K562 (cell line): ENCODE measurements around the gene CADM2. TPM values are rescaled to one million over a fixed set of nuclear protein-coding genes. Genes with fewer than 3 reads are reported as not detected.

Experiments used
- ARHGAP35 ChIP-seq: fragments of 450-650 bp; IDR thresholded peaks from 2 replicates; pipeline ENCODE4 v1.6.1; 2018; ENCODE audit not compliant: partially characterized antibody
- GTF2F1 ChIP-seq: IDR thresholded peaks from 2 replicates; pipeline ENCODE4 v1.6.1; 2011; ENCODE audit warnings: low read depth, low read length, improper control_type of control experiment
- KLF6 ChIP-seq: fragments of 250-450 bp; sonication (Bioruptor Pico); IDR thresholded peaks from 2 replicates; pipeline ENCODE4 v1.4.0; 2020; ENCODE audit warnings: mild to moderate bottlenecking, moderate library complexity, borderline replicate concordance
- ZMIZ1 ChIP-seq, 2 experiments: fragments of 150-350 bp in 1 of 2; IDR thresholded peaks; 2 replicates each; pipeline ENCODE4 v1.6.1; 2012 to 2016; ENCODE audit warnings: low read depth in 2 of 2, low read length in 2 of 2, mild to moderate bottlenecking in 1 of 2, moderate library complexity in 1 of 2
- polyA plus RNA-seq, 8 experiments: library from polyadenylated mRNA; depleted of rRNA in 4 of 8; stranded (reverse) in 5 of 8; unstranded in 3 of 8; fragments of >200 nt; fragmentation: Nextera tagmentation in 2 of 8; fragmentation: Illumina TruSeq in 1 of 8; extraction: Ambion mirVana in 2 of 8; extraction: Trizol in 1 of 8; gene quantifications; 2 replicates each; pipeline versions ENCODE4 v1.2.1 to v1.2.3, GENCODE V29; 2011 to 2014; ENCODE audit warnings: inconsistent platforms in 1 of 8, missing spikeins in 1 of 8
- total RNA-seq, 7 experiments: library from RNA; depleted of rRNA in 6 of 7; stranded (reverse); fragments of >200 nt in 6 of 7; fragmentation: Illumina TruSeq in 2 of 7; extraction: Trizol in 2 of 7; gene quantifications; 2 replicates each; pipeline versions ENCODE4 v1.2.1 to v1.2.3, GENCODE V29; 2011 to 2021; ENCODE audit warnings: low replicate concordance in 1 of 7
- TF ChIP-seq, protein P1 (sequence below), 2 experiments: fragments of 450-650 bp; formaldehyde crosslinking in 1 of 2; IDR thresholded peaks; 2 replicates each; pipeline versions ENCODE4 v1.4.0 to v1.6.1; 2014 to 2020; ENCODE audit warnings: mild to moderate bottlenecking in 2 of 2, borderline replicate concordance in 1 of 2, low read depth in 1 of 2

Gene CADM2
- total and polyA plus RNA-seq, 9 of the 15 experiments (the other 6 are each of a cell fraction or from before 2014, with no cell fraction given), result 0.11 to 3.2 (median 0.95) TPM

DNA sequence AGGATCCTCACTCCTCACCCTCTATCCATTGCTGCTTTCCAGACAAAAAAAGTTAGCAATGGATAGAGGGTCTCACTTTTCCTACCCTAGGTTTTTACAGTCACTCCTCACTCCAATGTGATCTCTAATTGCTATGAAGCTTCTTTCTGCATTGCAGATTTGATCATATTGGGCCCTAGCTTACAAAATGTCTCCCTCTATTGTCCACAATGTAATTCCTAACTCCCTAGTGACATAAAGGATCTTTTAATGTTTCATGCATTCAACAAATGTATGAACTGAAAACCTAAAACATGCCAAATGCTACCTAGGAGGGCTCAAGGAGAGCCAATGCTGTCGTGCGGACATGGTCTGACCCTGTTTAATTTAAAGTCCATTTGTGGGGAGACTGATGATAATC lies 234.8 kb downstream of the CADM2 start (continued):
- TF ChIP-seq, protein P1, sequence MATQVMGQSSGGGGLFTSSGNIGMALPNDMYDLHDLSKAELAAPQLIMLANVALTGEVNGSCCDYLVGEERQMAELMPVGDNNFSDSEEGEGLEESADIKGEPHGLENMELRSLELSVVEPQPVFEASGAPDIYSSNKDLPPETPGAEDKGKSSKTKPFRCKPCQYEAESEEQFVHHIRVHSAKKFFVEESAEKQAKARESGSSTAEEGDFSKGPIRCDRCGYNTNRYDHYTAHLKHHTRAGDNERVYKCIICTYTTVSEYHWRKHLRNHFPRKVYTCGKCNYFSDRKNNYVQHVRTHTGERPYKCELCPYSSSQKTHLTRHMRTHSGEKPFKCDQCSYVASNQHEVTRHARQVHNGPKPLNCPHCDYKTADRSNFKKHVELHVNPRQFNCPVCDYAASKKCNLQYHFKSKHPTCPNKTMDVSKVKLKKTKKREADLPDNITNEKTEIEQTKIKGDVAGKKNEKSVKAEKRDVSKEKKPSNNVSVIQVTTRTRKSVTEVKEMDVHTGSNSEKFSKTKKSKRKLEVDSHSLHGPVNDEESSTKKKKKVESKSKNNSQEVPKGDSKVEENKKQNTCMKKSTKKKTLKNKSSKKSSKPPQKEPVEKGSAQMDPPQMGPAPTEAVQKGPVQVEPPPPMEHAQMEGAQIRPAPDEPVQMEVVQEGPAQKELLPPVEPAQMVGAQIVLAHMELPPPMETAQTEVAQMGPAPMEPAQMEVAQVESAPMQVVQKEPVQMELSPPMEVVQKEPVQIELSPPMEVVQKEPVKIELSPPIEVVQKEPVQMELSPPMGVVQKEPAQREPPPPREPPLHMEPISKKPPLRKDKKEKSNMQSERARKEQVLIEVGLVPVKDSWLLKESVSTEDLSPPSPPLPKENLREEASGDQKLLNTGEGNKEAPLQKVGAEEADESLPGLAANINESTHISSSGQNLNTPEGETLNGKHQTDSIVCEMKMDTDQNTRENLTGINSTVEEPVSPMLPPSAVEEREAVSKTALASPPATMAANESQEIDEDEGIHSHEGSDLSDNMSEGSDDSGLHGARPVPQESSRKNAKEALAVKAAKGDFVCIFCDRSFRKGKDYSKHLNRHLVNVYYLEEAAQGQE (IDR thresholded peaks at IDR 0.05; ENCODE audit: borderline replicate concordance), result no peak
- TF ChIP-seq, protein P1 (CRISPR knock-in tag; IDR thresholded peaks at IDR 0.05; ENCODE audit: low read depth), result no peak
- TF ChIP-seq ZMIZ1 (IDR thresholded peaks at IDR 0.05; ENCODE audit: low read depth in 2 of 2, low read length in 2 of 2) (no peak), GTF2F1 (no peak), KLF6 (no peak), ARHGAP35 (no peak)
